ENCODE data around the gene RXRA. TPM values are rescaled to one million over a fixed set of nuclear protein-coding genes. Genes with fewer than 3 reads are reported as not detected.

Gene RXRA
- total and polyA plus RNA-seq, 7 experiments from 2014 or later, result 0.31 to 59.5 (median 8.4) TPM

- DNase-seq, result no peak
- H3K27ac ChIP-seq (ENCODE audit: low read depth, low read length), result no peak overlapping the region
- H3K4me3 ChIP-seq (ENCODE audit: low read length), result no peak overlapping the region
- no peaks in the 10 kb centered on the region for H3K9me3 ChIP-seq (ENCODE audit: control insufficient read depth in 2 of 3, low read length in 3 of 3)
- no peaks in the 10 kb centered on the region for H3K27me3 Mint-ChIP-seq
- no peaks in the 10 kb centered on the region for H3K27me3 ChIP-seq (ENCODE audit: control insufficient read depth in 2 of 2, insufficient read depth in 2 of 2, low read length in 2 of 2)
- no peak for ATAC-seq
- intact Hi-C loops (cut with micrococcal nuclease), result no loop called here
- peaks cover 0 to 3% of the 10 kb centered on the region in 2 donors for H3K4me1 ChIP-seq (ENCODE audit: control insufficient read depth in 2 of 2, insufficient read depth in 2 of 2, low read length in 2 of 2)
- no peak overlapping the region for H3K4me3 Mint-ChIP-seq
- POLR2A ChIA-PET, result no interaction called here
- no peak overlapping the region for H3K27ac Mint-ChIP-seq
- H3K9me3 Mint-ChIP-seq, result peaks cover 0 to 1% (median 0%) of the 10 kb centered on the region in 11 donors
- no peaks in the 10 kb centered on the region for H3K36me3 Mint-ChIP-seq
- peaks cover 0 to 24% (median 9%) of the 10 kb centered on the region in 7 donors for H3K4me1 Mint-ChIP-seq
- no peaks in the 10 kb centered on the region for H3K36me3 ChIP-seq (ENCODE audit: control insufficient read depth in 2 of 3, insufficient read depth in 3 of 3, low read length in 3 of 3)
- CTCF ChIA-PET, result no interaction called here
Observed at GRCh38 chr9:134370638-134371037, 44.4 kb downstream of the RXRA start.

- Mint-ChIP-seq H3K27ac (no peak overlapping the region), H3K36me3 (no peaks in the 10 kb centered on the region), H3K9me3 (peaks cover 0 to 1% (median 0%) of the 10 kb centered on the region in 11 donors), H3K27me3 (no peaks in the 10 kb centered on the region), H3K4me3 (no peak overlapping the region), H3K4me1 (peaks cover 0 to 27% (median 14%) of the 10 kb centered on the region in 7 donors)
- DNase-seq, result peak in 1 of 9 donors; percentile 53
- Histone ChIP-seq H3K27me3 (ENCODE audit: control insufficient read depth in 2 of 2, insufficient read depth in 2 of 2, low read length in 2 of 2) (no peaks in the 10 kb centered on the region), H3K4me1 (ENCODE audit: control insufficient read depth in 2 of 2, insufficient read depth in 2 of 2, low read length in 2 of 2) (peaks cover 0 to 3% of the 10 kb centered on the region in 2 donors), H3K27ac (ENCODE audit: low read depth, low read length) (no peak overlapping the region), H3K36me3 (ENCODE audit: control insufficient read depth in 2 of 3, insufficient read depth in 3 of 3, low read length in 3 of 3) (no peaks in the 10 kb centered on the region), H3K9me3 (ENCODE audit: control insufficient read depth in 2 of 3, low read length in 3 of 3) (no peaks in the 10 kb centered on the region), H3K4me3 (ENCODE audit: low read length) (no peak overlapping the region)
- ChIA-PET POLR2A (no interaction called here), CTCF (no interaction called here)
- intact Hi-C loops (cut with micrococcal nuclease), result no loop called here
- peak; percentile 81 for ATAC-seq
Observed at GRCh38 chr9:134371731-134372130, 45.5 kb downstream of the RXRA start.

- no peak overlapping the region for H3K27ac Mint-ChIP-seq
Observed at GRCh38 chr9:134372581-134373267, 46.5 kb downstream of the RXRA start.

GRCh38 chr9:134373269-134373668, 47.0 kb downstream of the RXRA start:
- H3K4me1 ChIP-seq (ENCODE audit: control insufficient read depth in 2 of 2, insufficient read depth in 2 of 2, low read length in 2 of 2), result peaks cover 0 to 3% of the 10 kb centered on the region in 2 donors
- DNase-seq, result no peak

More at GRCh38 chr9:134372581-134373267, 46.5 kb downstream of the RXRA start:
- no peaks in the 10 kb centered on the region for H3K36me3 ChIP-seq (ENCODE audit: control insufficient read depth in 2 of 3, insufficient read depth in 3 of 3, low read length in 3 of 3)
- H3K4me3 Mint-ChIP-seq, result no peak overlapping the region
- no peak overlapping the region for H3K4me3 ChIP-seq (ENCODE audit: low read length)
- CTCF ChIA-PET, result interaction anchor here (1.1 kb wide), 1 partner anchor 70 kb away, joined by 3 read pairs; no protein-coding TSS in a partner anchor
- H3K27me3 ChIP-seq (ENCODE audit: control insufficient read depth in 2 of 2, insufficient read depth in 2 of 2, low read length in 2 of 2), result no peaks in the 10 kb centered on the region
- H3K27ac ChIP-seq (ENCODE audit: low read depth, low read length), result no peak overlapping the region
- peaks cover 0 to 3% of the 10 kb centered on the region in 2 donors for H3K4me1 ChIP-seq (ENCODE audit: control insufficient read depth in 2 of 2, insufficient read depth in 2 of 2, low read length in 2 of 2)
- DNase-seq (no peak), ATAC-seq (peak; percentile 67)
- H3K36me3 Mint-ChIP-seq, result no peaks in the 10 kb centered on the region
- H3K27me3 Mint-ChIP-seq, result no peaks in the 10 kb centered on the region
- intact Hi-C loops (cut with micrococcal nuclease), result no loop called here
- H3K9me3 Mint-ChIP-seq, result peaks cover 0 to 1% (median 0%) of the 10 kb centered on the region in 11 donors
- H3K4me1 Mint-ChIP-seq, result peaks cover 0 to 24% (median 16%) of the 10 kb centered on the region in 7 donors
- H3K9me3 ChIP-seq (ENCODE audit: control insufficient read depth in 2 of 3, low read length in 3 of 3), result no peaks in the 10 kb centered on the region
- POLR2A ChIA-PET, result no interaction called here

GRCh38 chr9:134373953-134374300, 47.7 kb downstream of the RXRA start:
- Histone ChIP-seq H3K9me3 (ENCODE audit: control insufficient read depth in 2 of 3, low read length in 3 of 3) (no peaks in the 10 kb centered on the region), H3K27ac (ENCODE audit: low read depth, low read length) (no peak overlapping the region), H3K27me3 (ENCODE audit: control insufficient read depth in 2 of 2, insufficient read depth in 2 of 2, low read length in 2 of 2) (no peaks in the 10 kb centered on the region), H3K36me3 (ENCODE audit: control insufficient read depth in 2 of 3, insufficient read depth in 3 of 3, low read length in 3 of 3) (no peaks in the 10 kb centered on the region), H3K4me1 (ENCODE audit: control insufficient read depth in 2 of 2, insufficient read depth in 2 of 2, low read length in 2 of 2) (peaks cover 0 to 8% of the 10 kb centered on the region in 2 donors), H3K4me3 (ENCODE audit: low read length) (no peak overlapping the region)
- H3K9me3 Mint-ChIP-seq, result peaks cover 0 to 1% (median 0%) of the 10 kb centered on the region in 11 donors
- no peaks in the 10 kb centered on the region for H3K27me3 Mint-ChIP-seq
- no peak overlapping the region for H3K27ac Mint-ChIP-seq
- ChIA-PET POLR2A (no interaction called here), CTCF (interaction anchor here (1.1 kb wide), 1 partner anchor 69 kb away, joined by 3 read pairs; no protein-coding TSS in a partner anchor)
- no peaks in the 10 kb centered on the region for H3K36me3 Mint-ChIP-seq
- H3K4me3 Mint-ChIP-seq, result no peak overlapping the region
- ATAC-seq (no peak), DNase-seq (no peak)
- peaks cover 0 to 21% (median 13%) of the 10 kb centered on the region in 7 donors for H3K4me1 Mint-ChIP-seq
- intact Hi-C loops (cut with micrococcal nuclease), result no loop called here

More at GRCh38 chr9:134373269-134373668, 47.0 kb downstream of the RXRA start:
- Histone ChIP-seq H3K4me3 (ENCODE audit: low read length) (no peak overlapping the region), H3K27ac (ENCODE audit: low read depth, low read length) (no peak overlapping the region), H3K9me3 (ENCODE audit: control insufficient read depth in 2 of 3, low read length in 3 of 3) (no peaks in the 10 kb centered on the region), H3K36me3 (ENCODE audit: control insufficient read depth in 2 of 3, insufficient read depth in 3 of 3, low read length in 3 of 3) (no peaks in the 10 kb centered on the region), H3K27me3 (ENCODE audit: control insufficient read depth in 2 of 2, insufficient read depth in 2 of 2, low read length in 2 of 2) (no peaks in the 10 kb centered on the region)
- H3K36me3 Mint-ChIP-seq, result no peaks in the 10 kb centered on the region
- H3K4me3 Mint-ChIP-seq, result no peak overlapping the region
- no peak for ATAC-seq
- no peak overlapping the region for H3K27ac Mint-ChIP-seq
- H3K9me3 Mint-ChIP-seq, result peaks cover 0 to 1% (median 0%) of the 10 kb centered on the region in 11 donors
- ChIA-PET CTCF (interaction anchor here (1.1 kb wide), 1 partner anchor 70 kb away, joined by 3 read pairs; no protein-coding TSS in a partner anchor), POLR2A (no interaction called here)
- no peaks in the 10 kb centered on the region for H3K27me3 Mint-ChIP-seq
- H3K4me1 Mint-ChIP-seq, result peaks cover 0 to 25% (median 18%) of the 10 kb centered on the region in 7 donors
- intact Hi-C loops (cut with micrococcal nuclease), result no loop called here

- POLR2A ChIA-PET, result no interaction called here
- ATAC-seq, result no peak
- H3K9me3 ChIP-seq (ENCODE audit: control insufficient read depth in 2 of 3, low read length in 3 of 3), result no peaks in the 10 kb centered on the region
- Mint-ChIP-seq H3K36me3 (no peaks in the 10 kb centered on the region), H3K27me3 (no peaks in the 10 kb centered on the region), H3K9me3 (peaks cover 0 to 1% (median 0%) of the 10 kb centered on the region in 11 donors), H3K4me3 (no peak overlapping the region), H3K27ac (peak overlapping the region in 1 of 9 donors; percentile 37), H3K4me1 (peaks cover 0 to 21% (median 13%) of the 10 kb centered on the region in 7 donors)
- H3K4me1 ChIP-seq (ENCODE audit: control insufficient read depth in 2 of 2, insufficient read depth in 2 of 2, low read length in 2 of 2), result peaks cover 0 to 8% of the 10 kb centered on the region in 2 donors
- H3K4me3 ChIP-seq (ENCODE audit: low read length), result no peak overlapping the region
- H3K27me3 ChIP-seq (ENCODE audit: control insufficient read depth in 2 of 2, insufficient read depth in 2 of 2, low read length in 2 of 2), result no peaks in the 10 kb centered on the region
- no peak overlapping the region for H3K27ac ChIP-seq (ENCODE audit: low read depth, low read length)
- no peak for DNase-seq
- CTCF ChIA-PET, result no interaction called here
- intact Hi-C loops (cut with micrococcal nuclease), result no loop called here
- H3K36me3 ChIP-seq (ENCODE audit: control insufficient read depth in 2 of 3, insufficient read depth in 3 of 3, low read length in 3 of 3), result no peaks in the 10 kb centered on the region
Observed at GRCh38 chr9:134374301-134375010, 48.2 kb downstream of the RXRA start.
